Endothelial cell of umbilical vein (primary cell): ENCODE results near the gene COL5A1.

Experiments
- CTCF ChIP-seq, 2 donors: IDR thresholded peaks; 1 replicate in 1 of 2; 2 replicates in 1 of 2; pipeline ENCODE4 v1.5.1; 2011; ENCODE audit warnings: low read length in 2 of 2, mild to moderate bottlenecking in 2 of 2, moderate library complexity in 2 of 2, control low read depth in 1 of 2, inconsistent platforms in 1 of 2, low read depth in 1 of 2; ENCODE audit not compliant: insufficient read depth in 1 of 2; ENCODE audit errors: extremely low read depth in 1 of 2
- EZH2 ChIP-seq: IDR thresholded peaks from 2 replicates; pipeline ENCODE4 v1.6.1; 2012; ENCODE audit warnings: borderline replicate concordance, low read depth, mild to moderate bottlenecking, moderate library complexity, low read length, inconsistent platforms; ENCODE audit not compliant: severe bottlenecking
- FOS ChIP-seq: IDR thresholded peaks from 2 replicates; pipeline ENCODE4 v1.6.1; 2011; ENCODE audit warnings: mild to moderate bottlenecking, low read length, moderate library complexity, borderline replicate concordance; ENCODE audit not compliant: insufficient read depth
- JUN ChIP-seq: IDR thresholded peaks from 2 replicates; pipeline ENCODE4 v1.6.1; 2011; ENCODE audit warnings: borderline replicate concordance, low read depth; ENCODE audit not compliant: insufficient read length, insufficient read depth
- MAX ChIP-seq: IDR thresholded peaks from 2 replicates; pipeline ENCODE4 v1.6.1; 2011; ENCODE audit not compliant: insufficient read depth, insufficient read length
- MYC ChIP-seq: IDR thresholded peaks from one replicate; pipeline ENCODE4 v1.6.1; 2011; ENCODE audit warnings: mild to moderate bottlenecking, low read depth, low read length
- POLR2A ChIP-seq: IDR thresholded peaks from 2 replicates; pipeline ENCODE4 v1.6.1; 2012; ENCODE audit warnings: low read depth, mild to moderate bottlenecking, control low read depth, low read length
- POLR2AphosphoS5 ChIP-seq: IDR thresholded peaks from 2 replicates; pipeline ENCODE4 v1.6.1; 2012; ENCODE audit warnings: low read depth, mild to moderate bottlenecking, control low read depth, low read length, moderate library complexity; ENCODE audit not compliant: insufficient read depth

GRCh38 chr9:134830926-134831720 lies 189.5 kb downstream of the COL5A1 start:
- TF ChIP-seq POLR2A (no peak), FOS (no peak), CTCF (IDR thresholded peaks at IDR 0.05; ENCODE audit: extremely low read depth in 1 of 2, insufficient read depth in 1 of 2, low read depth in 1 of 2, low read length in 2 of 2) (no peak), JUN (no peak), MAX (no peak), MYC (no peak), EZH2 (no peak), POLR2AphosphoS5 (no peak)
